ENCODE results near the gene MAS1. TPM values are rescaled to one million over a fixed set of nuclear protein-coding genes. Genes with fewer than 3 reads are reported as not detected.
A peak's percentile ranks its signal among the peaks of the same experiment; 100 is the strongest.

MAS1 gene
- total and polyA plus RNA-seq, 2 of the 13 experiments (the other 11 are each of a cell fraction or from before 2014, with no cell fraction given), result not detected

GRCh38 chr6:159875194-159875593, 15.6 kb upstream of the MAS1 start (continued):
- TF ChIP-seq NFAT5 (CRISPR knock-in tag; IDR thresholded peaks at IDR 0.05) (no peak), KDM1A (CRISPR knock-in tag; IDR thresholded peaks at IDR 0.05) (no peak), ZNF670 (CRISPR knock-in tag; IDR thresholded peaks at IDR 0.05; ENCODE audit: borderline replicate concordance) (peak; percentile 66; the same call in 1 of the 2 replicates), SIN3B (IDR thresholded peaks at IDR 0.05; ENCODE audit: low read length) (no peak), ZFP36L1 (CRISPR knock-in tag; IDR thresholded peaks at IDR 0.05) (no peak), ZNF792 (CRISPR knock-in tag; IDR thresholded peaks at IDR 0.05) (peak; percentile 25; the same call in 1 of the 2 replicates), ZNF367 (CRISPR knock-in tag; IDR thresholded peaks at IDR 0.05; ENCODE audit: borderline replicate concordance) (no peak), ZFP41 (CRISPR knock-in tag; IDR thresholded peaks at IDR 0.05; ENCODE audit: borderline replicate concordance) (no peak), ISL2 (CRISPR knock-in tag; IDR thresholded peaks at IDR 0.05) (peak; percentile 78), NR2F2 (IDR thresholded peaks at IDR 0.05; ENCODE audit: borderline replicate concordance, low read depth) (peak; percentile 91), NR2F6 (IDR thresholded peaks at IDR 0.05) (peak; percentile 95), NR2F6 (CRISPR knock-in tag; IDR thresholded peaks at IDR 0.05) (peak; percentile 98), ASH2L (IDR thresholded peaks at IDR 0.05; ENCODE audit: insufficient read length, low read depth, low read length) (peak; percentile 28), ZNF17 (CRISPR knock-in tag; IDR thresholded peaks at IDR 0.05) (no peak), TFAP4 (IDR thresholded peaks at IDR 0.05; ENCODE audit: borderline replicate concordance, low read depth) (no peak)
- TF ChIP-seq, protein P1, sequence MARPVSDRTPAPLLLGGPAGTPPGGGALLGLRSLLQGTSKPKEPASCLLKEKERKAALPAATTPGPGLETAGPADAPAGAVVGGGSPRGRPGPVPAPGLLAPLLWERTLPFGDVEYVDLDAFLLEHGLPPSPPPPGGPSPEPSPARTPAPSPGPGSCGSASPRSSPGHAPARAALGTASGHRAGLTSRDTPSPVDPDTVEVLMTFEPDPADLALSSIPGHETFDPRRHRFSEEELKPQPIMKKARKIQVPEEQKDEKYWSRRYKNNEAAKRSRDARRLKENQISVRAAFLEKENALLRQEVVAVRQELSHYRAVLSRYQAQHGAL (CRISPR knock-in tag; IDR thresholded peaks at IDR 0.05; ENCODE audit: not compliant biosample characterization), result no peak
- TF ChIP-seq, protein P2, sequence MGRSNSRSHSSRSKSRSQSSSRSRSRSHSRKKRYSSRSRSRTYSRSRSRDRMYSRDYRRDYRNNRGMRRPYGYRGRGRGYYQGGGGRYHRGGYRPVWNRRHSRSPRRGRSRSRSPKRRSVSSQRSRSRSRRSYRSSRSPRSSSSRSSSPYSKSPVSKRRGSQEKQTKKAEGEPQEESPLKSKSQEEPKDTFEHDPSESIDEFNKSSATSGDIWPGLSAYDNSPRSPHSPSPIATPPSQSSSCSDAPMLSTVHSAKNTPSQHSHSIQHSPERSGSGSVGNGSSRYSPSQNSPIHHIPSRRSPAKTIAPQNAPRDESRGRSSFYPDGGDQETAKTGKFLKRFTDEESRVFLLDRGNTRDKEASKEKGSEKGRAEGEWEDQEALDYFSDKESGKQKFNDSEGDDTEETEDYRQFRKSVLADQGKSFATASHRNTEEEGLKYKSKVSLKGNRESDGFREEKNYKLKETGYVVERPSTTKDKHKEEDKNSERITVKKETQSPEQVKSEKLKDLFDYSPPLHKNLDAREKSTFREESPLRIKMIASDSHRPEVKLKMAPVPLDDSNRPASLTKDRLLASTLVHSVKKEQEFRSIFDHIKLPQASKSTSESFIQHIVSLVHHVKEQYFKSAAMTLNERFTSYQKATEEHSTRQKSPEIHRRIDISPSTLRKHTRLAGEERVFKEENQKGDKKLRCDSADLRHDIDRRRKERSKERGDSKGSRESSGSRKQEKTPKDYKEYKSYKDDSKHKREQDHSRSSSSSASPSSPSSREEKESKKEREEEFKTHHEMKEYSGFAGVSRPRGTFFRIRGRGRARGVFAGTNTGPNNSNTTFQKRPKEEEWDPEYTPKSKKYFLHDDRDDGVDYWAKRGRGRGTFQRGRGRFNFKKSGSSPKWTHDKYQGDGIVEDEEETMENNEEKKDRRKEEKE (IDR thresholded peaks at IDR 0.05), result no peak
- TF ChIP-seq, protein P3, sequence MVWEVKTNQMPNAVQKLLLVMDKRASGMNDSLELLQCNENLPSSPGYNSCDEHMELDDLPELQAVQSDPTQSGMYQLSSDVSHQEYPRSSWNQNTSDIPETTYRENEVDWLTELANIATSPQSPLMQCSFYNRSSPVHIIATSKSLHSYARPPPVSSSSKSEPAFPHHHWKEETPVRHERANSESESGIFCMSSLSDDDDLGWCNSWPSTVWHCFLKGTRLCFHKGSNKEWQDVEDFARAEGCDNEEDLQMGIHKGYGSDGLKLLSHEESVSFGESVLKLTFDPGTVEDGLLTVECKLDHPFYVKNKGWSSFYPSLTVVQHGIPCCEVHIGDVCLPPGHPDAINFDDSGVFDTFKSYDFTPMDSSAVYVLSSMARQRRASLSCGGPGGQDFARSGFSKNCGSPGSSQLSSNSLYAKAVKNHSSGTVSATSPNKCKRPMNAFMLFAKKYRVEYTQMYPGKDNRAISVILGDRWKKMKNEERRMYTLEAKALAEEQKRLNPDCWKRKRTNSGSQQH (CRISPR knock-in tag; IDR thresholded peaks at IDR 0.05; ENCODE audit: low read depth), result no peak

All from HepG2 (cell line).